Activated naive CD4-positive, alpha-beta T cell treated with anti-CD3 and anti-CD28 coated beads for 36 hours (primary cell): ENCODE results near the gene OLFM1. TPM values are rescaled to one million over a fixed set of nuclear protein-coding genes. Genes with fewer than 3 reads are reported as not detected.
"Not testable (repeated sequence)": the region's sequence is repeated elsewhere in the genome, so short reads cannot be mapped to it uniquely, and the experiment has no call there.

Experiments used
- CTCF ChIA-PET: fragments of 350-600 bp; sonication (Branson Sonifier 250); formaldehyde crosslinking; loops from one replicate; lab custom pipeline; 2021; ENCODE audit warnings: antibody characterized with exemption; lab: Charles Lee
- DNase-seq: peaks from one replicate; pipeline ENCODE4 v3.0.0-alpha.2; 2020
- H3K27ac Mint-ChIP-seq: one replicate; pipeline ENCODE4 v1.8.0; 2021; ENCODE audit warnings: mild to moderate bottlenecking, mixed read lengths
- H3K27me3 Mint-ChIP-seq: one replicate; pipeline ENCODE4 v1.8.0; 2021; ENCODE audit warnings: low read depth, mixed read lengths
- H3K36me3 Mint-ChIP-seq: one replicate; pipeline ENCODE4 v1.8.0; 2021; ENCODE audit warnings: low read depth, mixed read lengths
- H3K4me1 Mint-ChIP-seq: one replicate; pipeline ENCODE4 v1.8.0; 2021; ENCODE audit warnings: low read depth, mixed read lengths
- H3K4me3 Mint-ChIP-seq: one replicate; pipeline ENCODE4 v1.8.0; 2021; ENCODE audit warnings: mild to moderate bottlenecking, moderate library complexity, mixed read lengths
- H3K9me3 Mint-ChIP-seq: one replicate; pipeline ENCODE4 v1.8.0; 2021; ENCODE audit warnings: mixed read lengths
- intact Hi-C: fragments of 100-400 bp; cut with micrococcal nuclease; formaldehyde crosslinking; loops from one replicate; pipeline ENCODE4 v1.15.1; 2023
- total RNA-seq, 2 experiments: library from RNA; stranded (reverse); gene quantifications; one replicate each; pipeline ENCODE4 v1.2.3, GENCODE V29; 2021

The OLFM1 gene
- total RNA-seq, 2 experiments from 2014 or later: not detected

- H3K27ac Mint-ChIP-seq, H3K4me1 Mint-ChIP-seq, H3K4me3 Mint-ChIP-seq, DNase-seq, H3K36me3 Mint-ChIP-seq, CTCF ChIA-PET: not testable (repeated sequence)
- peaks cover 13% of the 10 kb centered on the region for H3K27me3 Mint-ChIP-seq
- H3K9me3 Mint-ChIP-seq: peaks cover 14% of the 10 kb centered on the region
- intact Hi-C loops: loop anchor here (5.0 kb wide), 1 partner anchor 48 kb away; no protein-coding TSS in a partner anchor
These were observed 62.4 kb downstream of the OLFM1 start for GRCh38 chr9:135149901-135150300.

DNA sequence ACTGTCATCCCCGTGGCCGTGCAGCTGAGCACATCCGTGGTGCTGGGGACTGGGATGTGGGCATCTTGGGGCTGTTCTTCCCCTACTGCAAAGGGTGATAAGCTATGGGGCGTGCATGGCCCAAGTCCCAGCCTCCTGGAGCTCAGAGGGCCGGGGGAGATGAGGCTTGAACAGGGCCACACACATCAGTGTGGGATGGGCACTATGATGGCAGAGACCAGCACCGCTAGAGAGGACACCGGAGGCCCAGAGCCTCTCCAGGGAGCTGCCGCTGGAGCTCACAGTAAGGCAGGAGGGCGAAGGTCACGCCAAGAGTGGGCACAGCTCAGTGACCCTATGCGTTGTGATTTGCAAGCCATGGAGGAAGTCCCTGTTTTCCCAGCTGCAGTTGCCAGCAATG, 63.5 kb downstream of the OLFM1 start:
- intact Hi-C loops: loop anchor here (5.0 kb wide), 1 partner anchor 49 kb away; no protein-coding TSS in a partner anchor
- CTCF ChIA-PET: no interaction called here
- H3K36me3 Mint-ChIP-seq: no peaks in the 10 kb centered on the region
- peaks cover 14% of the 10 kb centered on the region for H3K9me3 Mint-ChIP-seq
- H3K4me1 Mint-ChIP-seq: no peaks in the 10 kb centered on the region
- no peak overlapping the region for H3K4me3 Mint-ChIP-seq
- DNase-seq: no peak
- H3K27me3 Mint-ChIP-seq: peaks cover 5% of the 10 kb centered on the region
- H3K27ac Mint-ChIP-seq: no peak overlapping the region

DNA sequence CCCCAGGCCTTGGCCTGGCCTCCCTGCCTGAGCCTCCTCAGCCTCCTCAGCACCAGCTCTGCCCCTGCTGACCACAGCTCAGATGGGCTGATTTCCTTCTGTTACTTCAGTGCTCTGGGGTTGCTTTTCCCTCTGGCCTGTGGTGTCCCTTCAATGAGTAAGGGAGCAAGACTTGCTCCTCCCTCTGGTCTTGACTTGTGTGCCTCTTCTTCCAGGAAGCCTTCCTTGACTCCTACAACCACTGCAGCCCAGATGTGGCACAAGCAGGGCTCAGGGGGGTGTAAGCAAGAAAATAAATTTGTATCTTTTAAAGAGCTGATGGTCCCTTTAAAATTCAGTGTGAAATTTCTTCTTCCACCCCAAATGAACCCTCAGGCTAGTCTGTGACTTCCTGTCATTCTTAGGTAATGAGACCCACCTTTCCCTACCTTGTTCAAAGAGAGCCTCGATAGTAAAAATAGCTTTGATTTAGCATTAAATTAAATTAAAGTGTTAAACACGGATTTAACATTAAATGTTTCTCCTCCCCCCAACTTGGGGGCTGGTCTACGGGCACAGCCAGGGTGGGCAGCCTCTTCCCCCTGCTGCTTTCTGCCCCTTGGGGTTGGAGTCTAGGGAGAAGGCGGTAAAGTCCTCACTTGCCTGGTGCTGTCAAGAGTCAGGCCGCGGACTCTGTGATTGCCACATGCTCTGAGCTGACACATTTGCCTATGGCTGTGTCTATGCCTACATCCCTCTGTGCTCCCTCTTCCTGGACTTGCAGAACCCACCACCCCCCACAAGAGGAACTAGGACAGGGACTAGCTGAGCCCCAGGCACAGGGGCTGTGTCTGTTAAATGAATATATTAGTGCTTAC, 64.5 kb downstream of the OLFM1 start:
- CTCF ChIA-PET: no interaction called here
- no peak for DNase-seq
- no peaks in the 10 kb centered on the region for H3K36me3 Mint-ChIP-seq
- peaks cover 14% of the 10 kb centered on the region for H3K9me3 Mint-ChIP-seq
- H3K27me3 Mint-ChIP-seq: peaks cover 8% of the 10 kb centered on the region
- intact Hi-C loops: loop anchor here (5.0 kb wide), 1 partner anchor 50 kb away; no protein-coding TSS in a partner anchor
- H3K27ac Mint-ChIP-seq: no peak overlapping the region
- no peak overlapping the region for H3K4me3 Mint-ChIP-seq
- H3K4me1 Mint-ChIP-seq: no peaks in the 10 kb centered on the region

- Mint-ChIP-seq H3K4me3 (no peak overlapping the region), H3K9me3 (peaks cover 14% of the 10 kb centered on the region), H3K27ac (no peak overlapping the region), H3K27me3 (peaks cover 14% of the 10 kb centered on the region), H3K4me1 (no peaks in the 10 kb centered on the region), H3K36me3 (no peaks in the 10 kb centered on the region)
- intact Hi-C loops: loop anchor here (5.0 kb wide), 1 partner anchor 50 kb away; no protein-coding TSS in a partner anchor
- CTCF ChIA-PET: no interaction called here
- DNase-seq: no peak
These were observed 65.3 kb downstream of the OLFM1 start for GRCh38 chr9:135152614-135153334.

DNA sequence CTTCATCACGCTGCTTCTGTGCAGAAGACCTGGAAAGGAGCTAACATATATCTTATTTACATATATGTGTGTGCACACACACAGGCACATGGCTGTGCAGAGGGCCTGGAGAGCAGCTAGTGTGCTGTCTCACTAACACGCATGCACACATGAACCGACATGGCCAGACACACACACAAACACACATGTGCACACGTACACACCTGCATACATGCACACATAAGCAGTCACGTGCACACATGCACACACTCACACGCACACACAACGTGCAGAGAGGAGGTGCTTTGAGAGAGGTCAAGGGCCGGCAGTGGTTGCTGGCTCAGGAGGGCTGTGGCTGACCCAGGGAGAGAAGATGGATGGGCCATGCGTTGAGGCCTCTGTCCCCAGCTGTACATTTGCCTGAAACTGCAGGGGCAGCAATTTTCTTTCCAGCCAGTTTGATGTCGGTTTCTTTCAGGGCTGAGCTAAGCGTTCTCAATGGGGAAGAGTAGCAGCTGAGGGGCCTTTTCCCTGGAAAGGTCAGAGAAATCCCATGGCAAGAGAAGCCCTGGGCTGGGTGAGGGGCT, 66.7 kb downstream of the OLFM1 start:
- Mint-ChIP-seq H3K27ac (no peak overlapping the region), H3K4me3 (no peak overlapping the region), H3K36me3 (no peaks in the 10 kb centered on the region), H3K4me1 (no peaks in the 10 kb centered on the region), H3K27me3 (peaks cover 20% of the 10 kb centered on the region), H3K9me3 (peaks cover 14% of the 10 kb centered on the region)
- intact Hi-C loops: loop anchor here (5.0 kb wide), 1 partner anchor 52 kb away; no protein-coding TSS in a partner anchor
- CTCF ChIA-PET: no interaction called here
- DNase-seq: no peak

GRCh38 chr9:135155396-135155795, 67.9 kb downstream of the OLFM1 start:
- peaks cover 20% of the 10 kb centered on the region for H3K27me3 Mint-ChIP-seq
- CTCF ChIA-PET: no interaction called here
- no peak for DNase-seq
- peaks cover 9% of the 10 kb centered on the region for H3K9me3 Mint-ChIP-seq
- no peak overlapping the region for H3K4me3 Mint-ChIP-seq
- H3K27ac Mint-ChIP-seq: no peak overlapping the region
- H3K36me3 Mint-ChIP-seq: no peaks in the 10 kb centered on the region
- H3K4me1 Mint-ChIP-seq: no peaks in the 10 kb centered on the region
- intact Hi-C loops: no loop called here

GRCh38 chr9:135156525-135157510, 69.3 kb downstream of the OLFM1 start:
- peak; percentile 30 for DNase-seq
- Mint-ChIP-seq H3K4me3 (no peak overlapping the region), H3K4me1 (no peaks in the 10 kb centered on the region), H3K36me3 (no peaks in the 10 kb centered on the region), H3K27ac (no peak overlapping the region), H3K9me3 (peaks cover under 1% of the 10 kb centered on the region), H3K27me3 (peaks cover 20% of the 10 kb centered on the region)
- intact Hi-C loops: no loop called here
- CTCF ChIA-PET: no interaction called here

GRCh38 chr9:135157856-135158563, 70.5 kb downstream of the OLFM1 start:
- Mint-ChIP-seq H3K36me3 (no peaks in the 10 kb centered on the region), H3K4me1 (no peaks in the 10 kb centered on the region), H3K4me3 (no peak overlapping the region), H3K27me3 (peaks cover 20% of the 10 kb centered on the region), H3K27ac (no peak overlapping the region), H3K9me3 (no peaks in the 10 kb centered on the region)
- no peak for DNase-seq
- CTCF ChIA-PET: no interaction called here
- intact Hi-C loops: no loop called here

- Mint-ChIP-seq H3K4me1 (no peaks in the 10 kb centered on the region), H3K36me3 (no peaks in the 10 kb centered on the region), H3K9me3 (no peaks in the 10 kb centered on the region), H3K4me3 (no peak overlapping the region), H3K27ac (no peak overlapping the region), H3K27me3 (peaks cover 20% of the 10 kb centered on the region)
- intact Hi-C loops: no loop called here
- no peak for DNase-seq
- CTCF ChIA-PET: no interaction called here
These were observed 71.1 kb downstream of the OLFM1 start for GRCh38 chr9:135158564-135158937.

- Mint-ChIP-seq H3K36me3 (no peaks in the 10 kb centered on the region), H3K9me3 (no peaks in the 10 kb centered on the region), H3K27ac (no peak overlapping the region), H3K4me1 (no peaks in the 10 kb centered on the region), H3K27me3 (peaks cover 17% of the 10 kb centered on the region), H3K4me3 (no peak overlapping the region)
- CTCF ChIA-PET: no interaction called here
- DNase-seq: no peak
- intact Hi-C loops: no loop called here
These were observed 72.3 kb downstream of the OLFM1 start for GRCh38 chr9:135159801-135160200.

DNA sequence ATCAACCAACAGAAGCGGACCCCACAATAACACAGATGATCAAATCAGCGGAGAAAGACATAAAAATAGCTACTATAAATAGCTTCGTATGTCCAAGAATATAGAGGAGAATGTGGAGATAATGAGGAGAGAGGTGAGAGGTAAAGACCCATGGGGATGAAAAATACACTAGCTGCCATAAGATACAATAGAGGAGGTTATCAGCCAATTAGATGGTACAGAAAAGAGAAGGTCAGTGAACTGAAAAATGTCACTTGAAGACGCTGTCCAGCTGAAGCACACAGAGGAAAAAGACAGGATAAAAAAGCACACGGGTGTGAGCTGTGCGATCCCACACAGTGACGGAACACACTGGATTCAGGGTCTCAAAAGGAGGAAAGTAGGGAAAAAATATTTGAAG, 73.4 kb downstream of the OLFM1 start:
- intact Hi-C loops: no loop called here
- DNase-seq: no peak
- Mint-ChIP-seq H3K27ac (no peak overlapping the region), H3K36me3 (no peaks in the 10 kb centered on the region), H3K9me3 (no peaks in the 10 kb centered on the region), H3K27me3 (peaks cover 17% of the 10 kb centered on the region), H3K4me1 (no peaks in the 10 kb centered on the region), H3K4me3 (no peak overlapping the region)
- CTCF ChIA-PET: no interaction called here
